ENCODE data around the gene LCE1A. TPM values are rescaled to one million over a fixed set of nuclear protein-coding genes. Genes with fewer than 3 reads are reported as not detected.

Gene LCE1A
- polyA plus RNA-seq, 3 donors, result not detected

DNA sequence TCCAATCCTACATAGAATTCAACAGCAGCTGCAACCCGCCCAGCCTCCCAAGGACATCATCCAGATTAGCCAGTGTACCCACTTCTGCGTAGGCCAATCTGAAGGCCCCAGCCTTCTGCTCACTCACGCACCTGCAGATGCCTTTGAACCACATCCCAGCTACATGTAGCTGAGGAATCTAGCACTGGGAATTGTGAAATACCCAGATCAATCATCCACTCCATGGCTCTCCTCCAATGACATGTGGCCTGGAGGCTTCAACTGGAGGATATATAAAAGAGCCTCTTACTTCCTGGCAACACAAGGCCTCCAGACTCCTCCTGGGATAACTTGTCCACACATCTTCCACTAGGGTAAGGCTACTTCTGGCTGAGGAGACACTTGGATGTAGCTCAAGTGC lies 15.3 kb downstream of the LCE1A start, which contains the start of gene LCE6A:
LCE6A (plus strand) TSS at position 301 of the 400 bp plus-strand sequence. CDS start 665 bp downstream, outside the sequence.
- H3K36me3 Mint-ChIP-seq, result no peaks in the 10 kb centered on the region
- no peaks in the 10 kb centered on the region for H4K20me1 ChIP-seq (ENCODE audit: insufficient read depth, low read length)
- no peak within 1 kb of the TSS for H3K9ac ChIP-seq (ENCODE audit: insufficient read depth, low read length, poor library complexity, severe bottlenecking)
- no peaks in the 10 kb centered on the region for H3K4me1 Mint-ChIP-seq
- DNase-seq, result no peak
- WGBS (ENCODE audit: insufficient coverage), result 94% methylated on average over 2 of the region's 3 CpGs
- H3K9me3 Mint-ChIP-seq, result peaks cover 0 to 3% (median 0%) of the 10 kb centered on the region in 7 donors
- no peaks in the 10 kb centered on the region for H3K9me3 ChIP-seq (replicated peaks in 1 of 2; ENCODE audit: control insufficient read depth in 1 of 2, insufficient read depth in 1 of 2, low read length in 2 of 2)
- H3K4me1 ChIP-seq (ENCODE audit: control insufficient read depth in 1 of 2, insufficient read depth in 2 of 2, low read length in 2 of 2), result no peaks in the 10 kb centered on the region
- intact Hi-C loops (cut with micrococcal nuclease), result no loop called here
- H3K79me2 ChIP-seq (ENCODE audit: insufficient read depth, low read length), result no peaks in the 10 kb centered on the region
- H3K36me3 ChIP-seq (replicated peaks in 1 of 2; ENCODE audit: control insufficient read depth in 1 of 2, insufficient read depth in 2 of 2, low read length in 2 of 2), result no peaks in the 10 kb centered on the region
- H3K27me3 Mint-ChIP-seq (ENCODE audit: low read depth in 3 of 3), result peaks cover 0 to 13% (median 5%) of the 10 kb centered on the region in 3 donors
- no peak within 1 kb of the TSS for H3K27ac Mint-ChIP-seq
- TF ChIP-seq, protein P1, sequence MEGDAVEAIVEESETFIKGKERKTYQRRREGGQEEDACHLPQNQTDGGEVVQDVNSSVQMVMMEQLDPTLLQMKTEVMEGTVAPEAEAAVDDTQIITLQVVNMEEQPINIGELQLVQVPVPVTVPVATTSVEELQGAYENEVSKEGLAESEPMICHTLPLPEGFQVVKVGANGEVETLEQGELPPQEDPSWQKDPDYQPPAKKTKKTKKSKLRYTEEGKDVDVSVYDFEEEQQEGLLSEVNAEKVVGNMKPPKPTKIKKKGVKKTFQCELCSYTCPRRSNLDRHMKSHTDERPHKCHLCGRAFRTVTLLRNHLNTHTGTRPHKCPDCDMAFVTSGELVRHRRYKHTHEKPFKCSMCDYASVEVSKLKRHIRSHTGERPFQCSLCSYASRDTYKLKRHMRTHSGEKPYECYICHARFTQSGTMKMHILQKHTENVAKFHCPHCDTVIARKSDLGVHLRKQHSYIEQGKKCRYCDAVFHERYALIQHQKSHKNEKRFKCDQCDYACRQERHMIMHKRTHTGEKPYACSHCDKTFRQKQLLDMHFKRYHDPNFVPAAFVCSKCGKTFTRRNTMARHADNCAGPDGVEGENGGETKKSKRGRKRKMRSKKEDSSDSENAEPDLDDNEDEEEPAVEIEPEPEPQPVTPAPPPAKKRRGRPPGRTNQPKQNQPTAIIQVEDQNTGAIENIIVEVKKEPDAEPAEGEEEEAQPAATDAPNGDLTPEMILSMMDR (IDR thresholded peaks at IDR 0.05), result no peak
- H3K4me3 ChIP-seq (replicated peaks in 1 of 3; ENCODE audit: low read depth in 2 of 3, low read length in 3 of 3), result no peak within 1 kb of the TSS
- H3K4me3 Mint-ChIP-seq, result no peak within 1 kb of the TSS
- no peak within 1 kb of the TSS for H3K4me2 ChIP-seq (replicated peaks; ENCODE audit: extremely low read depth, low read length, poor library complexity, severe bottlenecking)
- H3K27me3 ChIP-seq (ENCODE audit: control insufficient read depth in 2 of 2, insufficient read depth in 2 of 2, low read length in 2 of 2), result no peaks in the 10 kb centered on the region
- no peak within 1 kb of the TSS for H3K27ac ChIP-seq (ENCODE audit: low read depth in 1 of 2, low read length in 2 of 2)
- H2AFZ ChIP-seq (ENCODE audit: insufficient read depth, low read depth, low read length, poor library complexity, severe bottlenecking), result no peak within 1 kb of the TSS

DNA sequence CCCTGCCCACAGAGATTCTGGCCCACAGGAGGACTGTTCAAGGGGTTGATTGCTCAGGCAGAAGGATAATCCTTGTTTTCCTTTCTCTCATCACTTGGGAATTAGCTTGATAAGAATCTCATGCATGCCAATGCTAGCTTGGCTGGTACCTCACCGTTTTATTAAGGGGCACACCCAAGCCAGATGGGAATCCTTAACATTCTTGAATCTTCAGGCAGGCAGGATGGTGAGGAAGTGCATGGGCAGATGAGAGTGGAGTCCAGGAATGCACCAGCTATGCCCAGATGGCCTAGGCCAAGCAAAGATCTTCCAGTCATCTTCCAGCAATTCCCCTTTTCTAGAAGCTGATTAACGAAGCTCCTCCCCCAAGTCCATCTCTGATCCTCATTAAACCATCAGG lies 28.4 kb downstream of the LCE1A start:
- H3K27ac Mint-ChIP-seq, result no peak overlapping the region
- Histone ChIP-seq H3K9me3 (replicated peaks in 1 of 2; ENCODE audit: control insufficient read depth in 1 of 2, insufficient read depth in 1 of 2, low read length in 2 of 2) (no peaks in the 10 kb centered on the region), H3K79me2 (ENCODE audit: insufficient read depth, low read length) (no peaks in the 10 kb centered on the region), H3K4me1 (ENCODE audit: control insufficient read depth in 1 of 2, insufficient read depth in 2 of 2, low read length in 2 of 2) (no peaks in the 10 kb centered on the region), H3K27ac (ENCODE audit: low read depth in 1 of 2, low read length in 2 of 2) (no peak overlapping the region), H3K4me2 (replicated peaks; ENCODE audit: extremely low read depth, low read length, poor library complexity, severe bottlenecking) (no peak overlapping the region), H3K27me3 (ENCODE audit: control insufficient read depth in 2 of 2, insufficient read depth in 2 of 2, low read length in 2 of 2) (no peaks in the 10 kb centered on the region), H3K36me3 (replicated peaks in 1 of 2; ENCODE audit: control insufficient read depth in 1 of 2, insufficient read depth in 2 of 2, low read length in 2 of 2) (no peaks in the 10 kb centered on the region), H2AFZ (ENCODE audit: insufficient read depth, low read depth, low read length, poor library complexity, severe bottlenecking) (no peak overlapping the region), H3K9ac (ENCODE audit: insufficient read depth, low read length, poor library complexity, severe bottlenecking) (no peak overlapping the region), H4K20me1 (ENCODE audit: insufficient read depth, low read length) (no peaks in the 10 kb centered on the region), H3K4me3 (replicated peaks in 1 of 3; ENCODE audit: low read depth in 2 of 3, low read length in 3 of 3) (no peak overlapping the region)
- no peaks in the 10 kb centered on the region for H3K36me3 Mint-ChIP-seq
- peaks cover 0 to 5% (median 1%) of the 10 kb centered on the region in 3 donors for H3K27me3 Mint-ChIP-seq (ENCODE audit: low read depth in 3 of 3)
- TF ChIP-seq, protein P1 (IDR thresholded peaks at IDR 0.05), result no peak
- H3K4me3 Mint-ChIP-seq, result no peak overlapping the region
- H3K4me1 Mint-ChIP-seq, result no peaks in the 10 kb centered on the region
- DNase-seq, result no peak
- 70% methylated on average over 2 of the region's 2 CpGs for WGBS (ENCODE audit: insufficient coverage)
- H3K9me3 Mint-ChIP-seq, result peaks cover 0 to 8% (median 0%) of the 10 kb centered on the region in 7 donors
- intact Hi-C loops (cut with micrococcal nuclease), result no loop called here

Data from CD14-positive monocyte (primary cell).